Heart right ventricle (tissue), 16 donors: ENCODE results near the gene GALNTL6. TPM values are rescaled to one million over a fixed set of nuclear protein-coding genes. Genes with fewer than 3 reads are reported as not detected.

Source experiments
- ATAC-seq, 8 donors: fragments of 200-7000 bp; cut with Tn5 transposase; one replicate each; pipeline ENCODE4 v1.9.1; 2020; ENCODE audit warnings: mild to moderate bottlenecking in 8 of 8, moderate library complexity in 8 of 8, moderate number of reproducible peaks in 1 of 8
- DNase-seq, 2 donors: peaks; one replicate each; pipeline ENCODE4 v3.0.0-alpha.2; 2020
- H3K27ac ChIP-seq, 10 donors: fragments of 200-600 bp; sonication (generic) in 2 of 10; one replicate each; pipeline versions ENCODE4 v1.5.0 to v1.8.0; 2020 to 2022; ENCODE audit warnings: mild to moderate bottlenecking in 3 of 10
- H3K27me3 ChIP-seq, 7 donors: fragments of 200-600 bp; one replicate each; pipeline ENCODE4 v1.8.0; 2021 to 2022; ENCODE audit warnings: mild to moderate bottlenecking in 2 of 7
- H3K36me3 ChIP-seq, 9 donors: fragments of 200-600 bp; sonication (generic) in 1 of 9; one replicate each; pipeline versions ENCODE4 v1.5.0 to v1.8.0; 2020 to 2022; ENCODE audit warnings: mild to moderate bottlenecking in 2 of 9
- H3K4me1 ChIP-seq, 9 donors: fragments of 200-600 bp; sonication (generic) in 1 of 9; one replicate each; pipeline versions ENCODE4 v1.5.0 to v1.8.0; 2020 to 2022; ENCODE audit warnings: mild to moderate bottlenecking in 4 of 9
- H3K4me3 ChIP-seq, 10 donors: fragments of 200-600 bp; sonication (generic) in 2 of 10; one replicate each; pipeline versions ENCODE4 v1.5.0 to v1.8.0; 2020 to 2022; ENCODE audit warnings: mild to moderate bottlenecking in 7 of 10, moderate library complexity in 2 of 10
- H3K9me3 ChIP-seq, 11 donors: fragments of 200-600 bp in 10 of 11; sonication (generic) in 2 of 11; one replicate each; pipeline versions ENCODE4 v1.5.0 to v1.8.0; 2013 to 2022; ENCODE audit warnings: mild to moderate bottlenecking in 2 of 11, control low read depth in 1 of 11, moderate library complexity in 1 of 11
- CTCF ChIP-seq, 9 donors: fragments of 200-600 bp; sonication (generic) in 2 of 9; IDR thresholded peaks; one replicate each; pipeline versions ENCODE4 v1.5.0 to v1.8.0; 2021 to 2022; ENCODE audit warnings: antibody characterized with exemption in 9 of 9, mild to moderate bottlenecking in 5 of 9, moderate library complexity in 1 of 9
- WGBS, 2 donors: extraction: QIAGEN DNeasy Blood & Tissue Kit; methylation state at CpG; one replicate each; pipeline ENCODE4 v1.1.7; 2013; ENCODE audit warnings: inconsistent platforms in 1 of 2; 5-methylcytosine and 5-hydroxymethylcytosine counted together
- intact Hi-C, 10 donors: fragments of 100-400 bp; cut with DNase I; formaldehyde crosslinking; loops; one replicate each; pipeline versions ENCODE4 v1.11.1 to v1.14.2; 2022
- polyA plus RNA-seq, 2 donors: library from polyadenylated mRNA; stranded (reverse); fragments of 200-250 nt; gene quantifications; one replicate each; pipeline ENCODE4 v1.2.3, GENCODE V29; 2013
- total RNA-seq, 10 donors: library from RNA; stranded (reverse); fragmentation: NEBNext Ultra II Directional in 3 of 10; extraction: Animal tissue kit (Norgen Biotek cat#: 25700) in 3 of 10; gene quantifications; one replicate each; pipeline versions ENCODE4 v1.2.1 to v1.2.4, GENCODE V29; 2021 to 2023
- donor health status: Arrhythmogenic right ventricular cardiomyopathy.
- donor health status: ischemic (EF 13 %, LVEDD 7.1; RV severe dilation, severe dysfunction).
- donor health status: healthy with polysubstance abuse.
- donor health status: DM: no; HTN: yes; CAD: no.
- donor health status: DM: no; HTN: no; CAD: no.
- donor health status: ischemic (EF 25% LVEDD 6.9; RV normal size, moderate dysfunction).
- donor health status: ischemic (EF 25% LVEDD 5.7; RV mildly dilated, moderate dysfunction).
- donor health status: healthy.
- donor health status: DM: yes; HTN: yes; CAD: no.
- donor health status: Ischemic cardiomyopathy.
- donor health status: ischemic (EF 35%, LVEDD 5.7; RV mildly dilated, moderate dysfunction).
- donor health status: nonischemic (EF 11% LVEDD 7.7; RV severe dilation, severe dysfunction).
- donor health status: DM: yes; HTN: yes; CAD: no.
- donor health status: PGD.
- donor health status: ischemic (EF 29% LVEDD 5.4; RV normal size, mild dysfunction).
- donor health status: nonischemic (EF 23%, LVEDD 6.1; RV moderate dilation, normal function).

GALNTL6 gene
- total and polyA plus RNA-seq, 12 donors: 0.14 to 2.6 (median 0.49) TPM; not detected in 6

GRCh38 chr4:172786039-172786792 lies 973.0 kb downstream of the GALNTL6 start:
- ATAC-seq (no peak), DNase-seq (no peak)
- H3K4me3 ChIP-seq: no peak overlapping the region
- no peaks in the 10 kb centered on the region for H3K27me3 ChIP-seq
- peaks cover 0 to 21% (median 0%) of the 10 kb centered on the region in 9 donors for H3K4me1 ChIP-seq
- 41 to 51% methylated on average over 4 of the region's 4 CpGs for WGBS, 2 donors
- no peaks in the 10 kb centered on the region for H3K36me3 ChIP-seq
- no peaks in the 10 kb centered on the region for H3K9me3 ChIP-seq
- no peak for TF ChIP-seq CTCF (IDR thresholded peaks at IDR 0.05)
- intact Hi-C loops: no loop called here
- H3K27ac ChIP-seq: no peak overlapping the region

GRCh38 chr4:172787111-172787510 lies 973.9 kb downstream of the GALNTL6 start:
- ATAC-seq (no peak), DNase-seq (no peak)
- H3K4me3 ChIP-seq: no peak overlapping the region
- H3K9me3 ChIP-seq: no peaks in the 10 kb centered on the region
- H3K27ac ChIP-seq: no peak overlapping the region
- no peaks in the 10 kb centered on the region for H3K27me3 ChIP-seq
- WGBS, 2 donors: 74 to 81% methylated on average over 3 of the region's 3 CpGs
- no peaks in the 10 kb centered on the region for H3K36me3 ChIP-seq
- H3K4me1 ChIP-seq: peaks cover 0 to 21% (median 0%) of the 10 kb centered on the region in 9 donors
- intact Hi-C loops: no loop called here
- TF ChIP-seq CTCF (IDR thresholded peaks at IDR 0.05): no peak

GRCh38 chr4:172791841-172792240 lies 978.6 kb downstream of the GALNTL6 start:
- DNase-seq (no peak), ATAC-seq (no peak)
- Histone ChIP-seq H3K4me1 (peaks cover 0 to 8% (median 0%) of the 10 kb centered on the region in 9 donors), H3K27ac (no peak overlapping the region), H3K9me3 (no peaks in the 10 kb centered on the region), H3K36me3 (no peaks in the 10 kb centered on the region), H3K27me3 (no peaks in the 10 kb centered on the region), H3K4me3 (no peak overlapping the region)
- intact Hi-C loops: no loop called here
- TF ChIP-seq CTCF (IDR thresholded peaks at IDR 0.05): no peak
- WGBS, 2 donors: 90 to 92% methylated on average over 4 of the region's 4 CpGs

- intact Hi-C loops: no loop called here
These were observed 980.5 kb downstream of the GALNTL6 start for GRCh38 chr4:172793565-172794306.

More at GRCh38 chr4:172793565-172794306, 980.5 kb downstream of the GALNTL6 start:
- ATAC-seq: no peak
- H3K9me3 ChIP-seq: no peaks in the 10 kb centered on the region
- no peak overlapping the region for H3K27ac ChIP-seq
- H3K27me3 ChIP-seq: no peaks in the 10 kb centered on the region
- DNase-seq: no peak
- TF ChIP-seq CTCF (IDR thresholded peaks at IDR 0.05): no peak
- H3K4me1 ChIP-seq: no peaks in the 10 kb centered on the region
- no peaks in the 10 kb centered on the region for H3K36me3 ChIP-seq
- WGBS, 2 donors: 55 to 60% methylated on average over 4 of the region's 4 CpGs
- no peak overlapping the region for H3K4me3 ChIP-seq
